Measurements from ENCODE around the gene GFPT2.

- TF ChIP-seq POLR2A (IDR thresholded peaks at IDR 0.05): no peak
- peak; percentile 74 to 96 (median 90) for TF ChIP-seq CTCF (IDR thresholded peaks at IDR 0.05)
Observed at GRCh38 chr5:180315762-180316212, 37.3 kb downstream of the GFPT2 start.
